K562 (cell line): ENCODE measurements around the gene KLK1. TPM values are rescaled to one million over a fixed set of nuclear protein-coding genes. Genes with fewer than 3 reads are reported as not detected.

Experiments used
- ILF3 ChIP-seq: fragments of 450-650 bp; IDR thresholded peaks from 2 replicates; pipeline ENCODE4 v1.6.1; 2018; ENCODE audit warnings: antibody characterized with exemption, mild to moderate bottlenecking, moderate library complexity, borderline replicate concordance
- KLF6 ChIP-seq: fragments of 250-450 bp; sonication (Bioruptor Pico); IDR thresholded peaks from 2 replicates; pipeline ENCODE4 v1.4.0; 2020; ENCODE audit warnings: mild to moderate bottlenecking, moderate library complexity, borderline replicate concordance
- RAD21 ChIP-seq, 2 experiments: fragments of 250-450 bp in 1 of 2; fragments of 450-650 bp in 1 of 2; sonication (Bioruptor Pico) in 1 of 2; formaldehyde crosslinking in 1 of 2; IDR thresholded peaks in 1 of 2; conservative IDR thresholded peaks in 1 of 2; 2 replicates each; pipeline versions ENCODE4 v1.4.0 to v1.8.0; 2020 to 2022; ENCODE audit warnings: mild to moderate bottlenecking in 2 of 2, moderate library complexity in 1 of 2
- TEAD2 ChIP-seq: fragments of 450-650 bp; IDR thresholded peaks from 2 replicates; pipeline ENCODE4 v1.6.1; 2016; ENCODE audit warnings: missing genetic modification characterization, control low read depth, missing compliant biosample characterization
- TRIM24 ChIP-seq, 2 experiments: fragments of 450-650 bp; IDR thresholded peaks; 2 replicates each; pipeline ENCODE4 v1.6.1; 2016
- ZNF695 ChIP-seq: fragments of 450-650 bp; formaldehyde crosslinking; IDR thresholded peaks from 2 replicates; pipeline ENCODE4 v1.4.0; 2020; ENCODE audit warnings: mild to moderate bottlenecking, moderate library complexity
- ZNF778 ChIP-seq: fragments of 450-650 bp; formaldehyde crosslinking; IDR thresholded peaks from 2 replicates; pipeline ENCODE4 v1.4.0; 2020; ENCODE audit warnings: mild to moderate bottlenecking, moderate library complexity
- polyA plus RNA-seq, 8 experiments: library from polyadenylated mRNA; depleted of rRNA in 4 of 8; stranded (reverse) in 5 of 8; unstranded in 3 of 8; fragments of >200 nt; fragmentation: Nextera tagmentation in 2 of 8; fragmentation: Illumina TruSeq in 1 of 8; extraction: Ambion mirVana in 2 of 8; extraction: Trizol in 1 of 8; gene quantifications; 2 replicates each; pipeline versions ENCODE4 v1.2.1 to v1.2.3, GENCODE V29; 2011 to 2014; ENCODE audit warnings: inconsistent platforms in 1 of 8, missing spikeins in 1 of 8
- total RNA-seq, 7 experiments: library from RNA; depleted of rRNA in 6 of 7; stranded (reverse); fragments of >200 nt in 6 of 7; fragmentation: Illumina TruSeq in 2 of 7; extraction: Trizol in 2 of 7; gene quantifications; 2 replicates each; pipeline versions ENCODE4 v1.2.1 to v1.2.3, GENCODE V29; 2011 to 2021; ENCODE audit warnings: low replicate concordance in 1 of 7
- TF ChIP-seq, protein P1 (sequence below): fragments of 250-450 bp; sonication (Bioruptor Pico); IDR thresholded peaks from 2 replicates; pipeline ENCODE4 v1.8.0; 2022; ENCODE audit warnings: moderate library complexity, mild to moderate bottlenecking, inconsistent platforms
- TF ChIP-seq, protein P2 (sequence below): IDR thresholded peaks from 2 replicates; pipeline ENCODE4 v1.6.1; 2011; ENCODE audit not compliant: insufficient read length; ENCODE audit errors: extremely low read depth
- TF ChIP-seq, protein P3 (sequence below): sonication (generic); formaldehyde crosslinking; IDR thresholded peaks from 2 replicates; pipeline ENCODE4 v1.9.0; 2022; ENCODE audit warnings: mild to moderate bottlenecking, missing genetic modification reagents
- TF ChIP-seq, protein P4 (sequence below), 2 experiments: fragments of 450-650 bp; IDR thresholded peaks; 2 replicates each; pipeline ENCODE4 v1.6.1; 2016; ENCODE audit warnings: mild to moderate bottlenecking in 2 of 2, borderline replicate concordance in 1 of 2, low read depth in 1 of 2, moderate library complexity in 1 of 2
- TF ChIP-seq, protein P5 (sequence below), 2 experiments: fragments of 450-650 bp; IDR thresholded peaks; 2 replicates each; pipeline ENCODE4 v1.6.1; 2018; ENCODE audit warnings: mild to moderate bottlenecking in 2 of 2, low read depth in 1 of 2; ENCODE audit not compliant: partially characterized antibody in 2 of 2

The KLK1 gene
- total and polyA plus RNA-seq, 9 of the 15 experiments (the other 6 are each of a cell fraction or from before 2014, with no cell fraction given): 0.87 to 15.4 (median 9.1) TPM

DNA sequence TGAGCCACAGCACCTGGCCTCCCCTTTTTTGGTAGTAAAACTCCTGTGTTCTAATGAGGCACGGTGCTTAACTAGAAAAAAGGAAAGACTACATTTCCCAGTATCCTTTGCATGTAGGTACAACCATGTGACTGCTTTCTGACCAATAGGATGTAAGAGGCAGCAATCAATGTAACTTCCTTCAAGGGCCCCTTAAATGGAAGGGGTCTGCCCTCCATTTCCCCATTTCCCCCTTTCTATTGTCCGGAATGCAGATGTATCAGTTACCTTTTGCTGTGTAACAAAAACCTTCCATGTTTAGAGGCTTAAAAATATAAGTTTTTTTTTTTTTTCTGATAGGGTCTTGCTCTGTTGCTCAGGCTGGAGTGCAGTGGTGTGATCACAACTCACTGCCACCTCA lies 51.1 kb downstream of the KLK1 start (continued):
- TF ChIP-seq, protein P1, sequence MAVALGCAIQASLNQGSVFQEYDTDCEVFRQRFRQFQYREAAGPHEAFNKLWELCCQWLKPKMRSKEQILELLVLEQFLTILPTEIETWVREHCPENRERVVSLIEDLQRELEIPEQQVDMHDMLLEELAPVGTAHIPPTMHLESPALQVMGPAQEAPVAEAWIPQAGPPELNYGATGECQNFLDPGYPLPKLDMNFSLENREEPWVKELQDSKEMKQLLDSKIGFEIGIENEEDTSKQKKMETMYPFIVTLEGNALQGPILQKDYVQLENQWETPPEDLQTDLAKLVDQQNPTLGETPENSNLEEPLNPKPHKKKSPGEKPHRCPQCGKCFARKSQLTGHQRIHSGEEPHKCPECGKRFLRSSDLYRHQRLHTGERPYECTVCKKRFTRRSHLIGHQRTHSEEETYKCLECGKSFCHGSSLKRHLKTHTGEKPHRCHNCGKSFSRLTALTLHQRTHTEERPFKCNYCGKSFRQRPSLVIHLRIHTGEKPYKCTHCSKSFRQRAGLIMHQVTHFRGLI (CRISPR knock-in tag): no peak
- no peak for TF ChIP-seq RAD21 (CRISPR knock-in tag; conservative IDR thresholded peaks at IDR 0.05 in 1 of 2, IDR thresholded peaks at IDR 0.05 in 1 of 2)
- TF ChIP-seq ILF3: no peak
- no peak for TF ChIP-seq TRIM24 (IDR thresholded peaks at IDR 0.05)
- TF ChIP-seq, protein P2, sequence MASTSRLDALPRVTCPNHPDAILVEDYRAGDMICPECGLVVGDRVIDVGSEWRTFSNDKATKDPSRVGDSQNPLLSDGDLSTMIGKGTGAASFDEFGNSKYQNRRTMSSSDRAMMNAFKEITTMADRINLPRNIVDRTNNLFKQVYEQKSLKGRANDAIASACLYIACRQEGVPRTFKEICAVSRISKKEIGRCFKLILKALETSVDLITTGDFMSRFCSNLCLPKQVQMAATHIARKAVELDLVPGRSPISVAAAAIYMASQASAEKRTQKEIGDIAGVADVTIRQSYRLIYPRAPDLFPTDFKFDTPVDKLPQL: no peak
- no peak for TF ChIP-seq TEAD2
- TF ChIP-seq, protein P3, sequence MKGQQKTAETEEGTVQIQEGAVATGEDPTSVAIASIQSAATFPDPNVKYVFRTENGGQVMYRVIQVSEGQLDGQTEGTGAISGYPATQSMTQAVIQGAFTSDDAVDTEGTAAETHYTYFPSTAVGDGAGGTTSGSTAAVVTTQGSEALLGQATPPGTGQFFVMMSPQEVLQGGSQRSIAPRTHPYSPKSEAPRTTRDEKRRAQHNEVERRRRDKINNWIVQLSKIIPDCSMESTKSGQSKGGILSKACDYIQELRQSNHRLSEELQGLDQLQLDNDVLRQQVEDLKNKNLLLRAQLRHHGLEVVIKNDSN (CRISPR knock-in tag): peak; percentile 90
- TF ChIP-seq, protein P4, sequence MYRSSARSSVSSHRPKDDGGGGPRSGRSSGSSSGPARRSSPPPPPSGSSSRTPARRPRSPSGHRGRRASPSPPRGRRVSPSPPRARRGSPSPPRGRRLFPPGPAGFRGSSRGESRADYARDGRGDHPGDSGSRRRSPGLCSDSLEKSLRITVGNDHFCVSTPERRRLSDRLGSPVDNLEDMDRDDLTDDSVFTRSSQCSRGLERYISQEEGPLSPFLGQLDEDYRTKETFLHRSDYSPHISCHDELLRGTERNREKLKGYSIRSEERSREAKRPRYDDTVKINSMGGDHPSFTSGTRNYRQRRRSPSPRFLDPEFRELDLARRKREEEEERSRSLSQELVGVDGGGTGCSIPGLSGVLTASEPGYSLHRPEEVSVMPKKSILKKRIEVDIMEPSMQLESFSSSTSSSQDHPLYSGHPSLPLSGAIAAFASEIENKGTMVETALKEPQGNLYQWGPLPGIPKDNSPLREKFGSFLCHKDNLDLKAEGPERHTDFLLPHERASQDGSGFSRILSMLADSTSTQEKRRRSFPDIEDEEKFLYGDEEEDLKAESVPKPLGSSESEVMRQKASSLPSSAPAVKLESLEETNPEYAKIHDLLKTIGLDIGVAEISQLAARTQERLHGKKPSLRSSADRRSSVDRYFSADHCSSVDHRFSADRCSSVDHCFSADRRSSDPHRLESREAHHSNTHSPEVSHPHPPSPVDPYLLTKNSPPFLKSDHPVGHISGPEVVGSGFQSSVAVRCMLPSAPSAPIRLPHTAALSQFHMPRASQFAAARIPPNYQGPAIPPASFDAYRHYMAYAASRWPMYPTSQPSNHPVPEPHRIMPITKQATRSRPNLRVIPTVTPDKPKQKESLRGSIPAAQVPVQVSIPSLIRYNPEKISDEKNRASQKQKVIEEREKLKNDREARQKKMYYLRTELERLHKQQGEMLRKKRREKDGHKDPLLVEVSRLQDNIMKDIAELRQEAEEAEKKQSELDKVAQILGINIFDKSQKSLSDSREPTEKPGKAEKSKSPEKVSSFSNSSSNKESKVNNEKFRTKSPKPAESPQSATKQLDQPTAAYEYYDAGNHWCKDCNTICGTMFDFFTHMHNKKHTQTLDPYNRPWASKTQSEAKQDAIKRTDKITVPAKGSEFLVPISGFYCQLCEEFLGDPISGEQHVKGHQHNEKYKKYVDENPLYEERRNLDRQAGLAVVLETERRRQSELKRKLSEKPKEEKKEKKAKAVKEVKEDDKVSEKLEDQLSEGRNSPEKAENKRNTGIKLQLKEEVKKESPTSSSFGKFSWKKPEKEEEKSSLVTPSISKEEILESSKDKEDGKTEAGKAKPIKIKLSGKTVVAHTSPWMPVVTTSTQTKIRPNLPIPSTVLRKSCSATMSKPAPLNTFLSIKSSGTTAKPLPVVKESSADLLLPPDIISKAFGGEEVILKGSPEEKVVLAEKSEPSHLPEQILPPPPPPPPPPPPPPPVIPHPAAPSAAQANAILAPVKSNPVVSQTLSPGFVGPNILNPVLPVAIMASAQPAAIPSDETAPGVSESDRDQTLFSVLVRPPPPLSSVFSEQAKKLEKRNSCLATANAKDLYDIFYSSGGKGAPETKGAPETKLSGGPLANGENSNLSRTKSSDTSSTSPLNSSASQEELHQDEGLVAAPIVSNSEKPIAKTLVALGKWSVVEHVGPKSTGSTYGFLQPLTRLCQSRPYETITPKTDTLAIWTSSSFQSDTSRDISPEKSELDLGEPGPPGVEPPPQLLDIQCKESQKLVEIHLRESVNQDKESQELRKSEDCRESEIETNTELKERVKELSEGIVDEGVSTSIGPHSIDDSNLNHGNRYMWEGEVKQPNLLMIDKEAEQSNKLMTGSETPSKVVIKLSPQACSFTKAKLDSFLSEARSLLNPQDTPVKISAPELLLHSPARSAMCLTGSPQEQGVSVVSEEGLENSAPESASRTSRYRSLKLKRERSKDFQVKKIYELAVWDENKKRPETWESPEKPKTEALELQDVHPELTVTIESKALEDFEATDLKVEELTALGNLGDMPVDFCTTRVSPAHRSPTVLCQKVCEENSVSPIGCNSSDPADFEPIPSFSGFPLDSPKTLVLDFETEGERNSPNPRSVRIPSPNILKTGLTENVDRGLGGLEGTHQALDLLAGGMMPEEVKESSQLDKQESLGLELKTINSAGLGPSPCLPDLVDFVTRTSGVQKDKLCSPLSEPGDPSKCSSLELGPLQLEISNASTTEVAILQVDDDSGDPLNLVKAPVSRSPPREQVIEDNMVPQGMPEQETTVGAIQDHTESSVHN (IDR thresholded peaks at IDR 0.05; ENCODE audit: borderline replicate concordance in 1 of 2, low read depth in 1 of 2): no peak
- TF ChIP-seq, protein P5, sequence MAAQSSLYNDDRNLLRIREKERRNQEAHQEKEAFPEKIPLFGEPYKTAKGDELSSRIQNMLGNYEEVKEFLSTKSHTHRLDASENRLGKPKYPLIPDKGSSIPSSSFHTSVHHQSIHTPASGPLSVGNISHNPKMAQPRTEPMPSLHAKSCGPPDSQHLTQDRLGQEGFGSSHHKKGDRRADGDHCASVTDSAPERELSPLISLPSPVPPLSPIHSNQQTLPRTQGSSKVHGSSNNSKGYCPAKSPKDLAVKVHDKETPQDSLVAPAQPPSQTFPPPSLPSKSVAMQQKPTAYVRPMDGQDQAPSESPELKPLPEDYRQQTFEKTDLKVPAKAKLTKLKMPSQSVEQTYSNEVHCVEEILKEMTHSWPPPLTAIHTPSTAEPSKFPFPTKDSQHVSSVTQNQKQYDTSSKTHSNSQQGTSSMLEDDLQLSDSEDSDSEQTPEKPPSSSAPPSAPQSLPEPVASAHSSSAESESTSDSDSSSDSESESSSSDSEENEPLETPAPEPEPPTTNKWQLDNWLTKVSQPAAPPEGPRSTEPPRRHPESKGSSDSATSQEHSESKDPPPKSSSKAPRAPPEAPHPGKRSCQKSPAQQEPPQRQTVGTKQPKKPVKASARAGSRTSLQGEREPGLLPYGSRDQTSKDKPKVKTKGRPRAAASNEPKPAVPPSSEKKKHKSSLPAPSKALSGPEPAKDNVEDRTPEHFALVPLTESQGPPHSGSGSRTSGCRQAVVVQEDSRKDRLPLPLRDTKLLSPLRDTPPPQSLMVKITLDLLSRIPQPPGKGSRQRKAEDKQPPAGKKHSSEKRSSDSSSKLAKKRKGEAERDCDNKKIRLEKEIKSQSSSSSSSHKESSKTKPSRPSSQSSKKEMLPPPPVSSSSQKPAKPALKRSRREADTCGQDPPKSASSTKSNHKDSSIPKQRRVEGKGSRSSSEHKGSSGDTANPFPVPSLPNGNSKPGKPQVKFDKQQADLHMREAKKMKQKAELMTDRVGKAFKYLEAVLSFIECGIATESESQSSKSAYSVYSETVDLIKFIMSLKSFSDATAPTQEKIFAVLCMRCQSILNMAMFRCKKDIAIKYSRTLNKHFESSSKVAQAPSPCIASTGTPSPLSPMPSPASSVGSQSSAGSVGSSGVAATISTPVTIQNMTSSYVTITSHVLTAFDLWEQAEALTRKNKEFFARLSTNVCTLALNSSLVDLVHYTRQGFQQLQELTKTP (IDR thresholded peaks at IDR 0.05; ENCODE audit: low read depth in 1 of 2, partially characterized antibody in 2 of 2): peak in 1 of 2 experiments; percentile 85
- TF ChIP-seq ZNF778 (CRISPR knock-in tag): no peak
- no peak for TF ChIP-seq KLF6 (CRISPR knock-in tag)
- TF ChIP-seq ZNF695 (CRISPR knock-in tag): no peak
